Measurements from ENCODE around the gene KAZN. TPM values are rescaled to one million over a fixed set of nuclear protein-coding genes. Genes with fewer than 3 reads are reported as not detected.

Gene KAZN
- total and polyA plus RNA-seq, 2 experiments from 2014 or later = 7.9 to 15.6 TPM

- 79% methylated on average over 11 of the region's 11 CpGs for WGBS (ENCODE audit: low lambda C conversion rate, missing lambda C conversion rate)
- TF ChIP-seq, protein P1, sequence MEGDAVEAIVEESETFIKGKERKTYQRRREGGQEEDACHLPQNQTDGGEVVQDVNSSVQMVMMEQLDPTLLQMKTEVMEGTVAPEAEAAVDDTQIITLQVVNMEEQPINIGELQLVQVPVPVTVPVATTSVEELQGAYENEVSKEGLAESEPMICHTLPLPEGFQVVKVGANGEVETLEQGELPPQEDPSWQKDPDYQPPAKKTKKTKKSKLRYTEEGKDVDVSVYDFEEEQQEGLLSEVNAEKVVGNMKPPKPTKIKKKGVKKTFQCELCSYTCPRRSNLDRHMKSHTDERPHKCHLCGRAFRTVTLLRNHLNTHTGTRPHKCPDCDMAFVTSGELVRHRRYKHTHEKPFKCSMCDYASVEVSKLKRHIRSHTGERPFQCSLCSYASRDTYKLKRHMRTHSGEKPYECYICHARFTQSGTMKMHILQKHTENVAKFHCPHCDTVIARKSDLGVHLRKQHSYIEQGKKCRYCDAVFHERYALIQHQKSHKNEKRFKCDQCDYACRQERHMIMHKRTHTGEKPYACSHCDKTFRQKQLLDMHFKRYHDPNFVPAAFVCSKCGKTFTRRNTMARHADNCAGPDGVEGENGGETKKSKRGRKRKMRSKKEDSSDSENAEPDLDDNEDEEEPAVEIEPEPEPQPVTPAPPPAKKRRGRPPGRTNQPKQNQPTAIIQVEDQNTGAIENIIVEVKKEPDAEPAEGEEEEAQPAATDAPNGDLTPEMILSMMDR (IDR thresholded peaks at IDR 0.05; ENCODE audit: poor library complexity) = no peak
- no peak for TF ChIP-seq EZH2 (IDR thresholded peaks at IDR 0.05; ENCODE audit: borderline replicate concordance)
- no peak for TF ChIP-seq EZH2phosphoT487 (IDR thresholded peaks at IDR 0.05; ENCODE audit: low read depth, severe bottlenecking, unreplicated experiment)
These were observed 18.3 kb downstream of the KAZN start for GRCh38 chr1:14616632-14617396.

GRCh38 chr1:14617791-14618190 is 19.3 kb downstream of the KAZN start:
- DNase-seq (ENCODE audit: low spot score) = no peak
- Histone ChIP-seq H3K27ac (no peak overlapping the region), H3K9me3 (ENCODE audit: low read depth) (no peaks in the 10 kb centered on the region), H3K4me2 (no peak overlapping the region), H3K4me3 (no peak overlapping the region), H3K4me1 (ENCODE audit: insufficient read depth) (no peaks in the 10 kb centered on the region), H3K36me3 (replicated peaks; ENCODE audit: insufficient read depth, low read depth) (no peaks in the 10 kb centered on the region), H3K27me3 (no peaks in the 10 kb centered on the region), H3K9me2 (replicated peaks; ENCODE audit: insufficient read depth) (no peaks in the 10 kb centered on the region), H3K79me2 (no peaks in the 10 kb centered on the region), H4K20me1 (ENCODE audit: insufficient read depth, poor library complexity, severe bottlenecking) (no peaks in the 10 kb centered on the region), H2AFZ (no peak overlapping the region)
- TF ChIP-seq, protein P1 (IDR thresholded peaks at IDR 0.05; ENCODE audit: poor library complexity) = no peak
- TF ChIP-seq EZH2phosphoT487 (IDR thresholded peaks at IDR 0.05; ENCODE audit: low read depth, severe bottlenecking, unreplicated experiment) (no peak), EZH2 (IDR thresholded peaks at IDR 0.05; ENCODE audit: borderline replicate concordance) (no peak)
- 90% methylated on average over 7 of the region's 7 CpGs for WGBS (ENCODE audit: low lambda C conversion rate, missing lambda C conversion rate)

More at GRCh38 chr1:14616632-14617396, 18.3 kb downstream of the KAZN start:
- Histone ChIP-seq H3K9me2 (replicated peaks; ENCODE audit: insufficient read depth) (no peaks in the 10 kb centered on the region), H3K9me3 (ENCODE audit: low read depth) (no peaks in the 10 kb centered on the region), H2AFZ (no peak overlapping the region), H4K20me1 (ENCODE audit: insufficient read depth, poor library complexity, severe bottlenecking) (no peaks in the 10 kb centered on the region), H3K4me3 (no peak overlapping the region), H3K36me3 (replicated peaks; ENCODE audit: insufficient read depth, low read depth) (no peaks in the 10 kb centered on the region), H3K27ac (no peak overlapping the region), H3K4me2 (no peak overlapping the region), H3K27me3 (no peaks in the 10 kb centered on the region), H3K4me1 (ENCODE audit: insufficient read depth) (no peaks in the 10 kb centered on the region), H3K79me2 (no peaks in the 10 kb centered on the region)
- no peak for DNase-seq (ENCODE audit: low spot score)

- no peaks in the 10 kb centered on the region for H3K36me3 ChIP-seq (replicated peaks; ENCODE audit: insufficient read depth, low read depth)
- no peak overlapping the region for H3K27ac ChIP-seq
- no peaks in the 10 kb centered on the region for H3K9me3 ChIP-seq (ENCODE audit: low read depth)
- TF ChIP-seq, protein P1 (IDR thresholded peaks at IDR 0.05; ENCODE audit: poor library complexity) = no peak
- TF ChIP-seq EZH2phosphoT487 (IDR thresholded peaks at IDR 0.05; ENCODE audit: low read depth, severe bottlenecking, unreplicated experiment) = no peak
- no peak for TF ChIP-seq EZH2 (IDR thresholded peaks at IDR 0.05; ENCODE audit: borderline replicate concordance)
- no peak overlapping the region for H2AFZ ChIP-seq
- H3K4me2 ChIP-seq = no peak overlapping the region
- DNase-seq (ENCODE audit: low spot score) = no peak
- no peaks in the 10 kb centered on the region for H3K9me2 ChIP-seq (replicated peaks; ENCODE audit: insufficient read depth)
- no peaks in the 10 kb centered on the region for H3K79me2 ChIP-seq
- no peaks in the 10 kb centered on the region for H4K20me1 ChIP-seq (ENCODE audit: insufficient read depth, poor library complexity, severe bottlenecking)
- no peaks in the 10 kb centered on the region for H3K4me1 ChIP-seq (ENCODE audit: insufficient read depth)
- H3K4me3 ChIP-seq = no peak overlapping the region
- no peaks in the 10 kb centered on the region for H3K27me3 ChIP-seq
These were observed 22.5 kb downstream of the KAZN start for GRCh38 chr1:14620941-14621340.
